ENCODE measurements around the gene LRRC75A. TPM values are rescaled to one million over a fixed set of nuclear protein-coding genes. Genes with fewer than 3 reads are reported as not detected.

Gene LRRC75A
- total RNA-seq, 2 experiments from 2014 or later = 1.8 to 2.3 TPM

GRCh38 chr17:16463358-16464302 is 28.4 kb downstream of the LRRC75A start:
- CTCF ChIA-PET = interaction anchor here (1.2 to 3.0 kb wide), 2 partner anchors 10 to 58 kb away, joined by 8 to 12 read pairs (median 11); no protein-coding TSS in a partner anchor
- no peak overlapping the region for H3K27ac Mint-ChIP-seq
- intact Hi-C loops (cut with micrococcal nuclease) = no loop called here
- no peak for TF ChIP-seq CTCF (IDR thresholded peaks at IDR 0.05)
- POLR2A ChIA-PET = interaction anchor here (0.7 to 1.2 kb wide), 2 partner anchors 19 to 27 kb away, joined by 3 to 4 read pairs; no protein-coding TSS in a partner anchor
- no peak for ATAC-seq
- no peaks in the 10 kb centered on the region for H3K27me3 Mint-ChIP-seq
- H3K36me3 Mint-ChIP-seq (ENCODE audit: low read depth) = peaks cover 6% of the 10 kb centered on the region
- no peaks in the 10 kb centered on the region for H3K9me3 Mint-ChIP-seq
- no peak for DNase-seq
- H3K4me1 Mint-ChIP-seq (ENCODE audit: low read depth) = no peaks in the 10 kb centered on the region
- no peak overlapping the region for H3K4me3 Mint-ChIP-seq

DNA sequence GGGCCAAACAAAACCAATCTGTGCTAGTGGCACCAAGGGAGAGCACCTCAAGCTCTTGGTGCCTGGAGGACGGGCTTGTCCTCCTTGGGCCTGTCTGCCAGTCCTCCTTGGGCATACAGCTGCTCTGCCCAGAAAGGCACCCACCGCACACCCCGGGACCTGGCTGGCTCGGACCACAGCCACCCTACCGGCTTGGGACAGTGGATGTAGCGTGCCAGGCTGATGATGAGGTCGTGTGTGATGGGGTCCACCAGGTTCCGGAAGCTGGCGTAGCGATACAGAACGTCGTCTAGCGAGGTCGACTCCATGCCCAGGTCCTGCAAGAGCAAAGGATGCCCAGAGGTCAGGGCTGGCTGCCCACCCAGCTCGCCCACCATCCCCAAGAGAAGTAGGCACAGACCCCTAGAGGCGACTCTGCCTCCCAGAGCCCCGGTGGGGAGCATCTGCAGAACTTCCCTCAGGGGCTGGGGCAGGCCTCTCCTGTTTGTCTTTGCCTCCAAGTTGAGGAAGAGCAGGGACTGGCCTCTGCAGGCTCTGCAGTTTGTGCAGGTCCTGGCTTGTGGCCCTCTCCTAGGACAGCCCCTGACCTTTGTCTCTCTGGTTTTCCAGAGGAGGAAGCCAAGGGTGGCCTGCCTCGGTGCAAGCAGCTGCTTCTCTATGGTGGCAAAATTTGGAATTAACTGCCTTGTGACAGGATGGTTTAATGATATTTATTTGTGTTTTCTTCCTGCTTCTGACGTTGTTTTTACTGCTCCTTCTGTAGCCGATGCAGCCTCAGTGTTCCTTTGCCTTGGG is 29.7 kb downstream of the LRRC75A start:
- no peaks in the 10 kb centered on the region for H3K4me1 Mint-ChIP-seq (ENCODE audit: low read depth)
- DNase-seq = no peak
- H3K27me3 Mint-ChIP-seq = no peaks in the 10 kb centered on the region
- H3K36me3 Mint-ChIP-seq (ENCODE audit: low read depth) = peaks cover 6% of the 10 kb centered on the region
- no peak for TF ChIP-seq CTCF (IDR thresholded peaks at IDR 0.05)
- intact Hi-C loops (cut with micrococcal nuclease) = no loop called here
- H3K4me3 Mint-ChIP-seq = no peak overlapping the region
- H3K9me3 Mint-ChIP-seq = no peaks in the 10 kb centered on the region
- ATAC-seq = no peak
- POLR2A ChIA-PET = interaction anchor here (0.8 to 1.4 kb wide), 3 partner anchors 9 to 19 kb away, joined by 3 to 4 read pairs (median 4); no protein-coding TSS in a partner anchor
- CTCF ChIA-PET = interaction anchor here (1.0 to 3.0 kb wide), 4 partner anchors 8 to 59 kb away, joined by 3 to 12 read pairs (median 8); no protein-coding TSS in a partner anchor
- H3K27ac Mint-ChIP-seq = no peak overlapping the region

- no peak for TF ChIP-seq CTCF (IDR thresholded peaks at IDR 0.05)
- Mint-ChIP-seq H3K27me3 (no peaks in the 10 kb centered on the region), H3K4me3 (no peak overlapping the region), H3K27ac (no peak overlapping the region), H3K36me3 (ENCODE audit: low read depth) (peaks cover 6% of the 10 kb centered on the region), H3K4me1 (ENCODE audit: low read depth) (no peaks in the 10 kb centered on the region), H3K9me3 (no peaks in the 10 kb centered on the region)
- DNase-seq (no peak), ATAC-seq (no peak)
- POLR2A ChIA-PET = interaction anchor here (0.8 to 1.4 kb wide), 3 partner anchors 8 to 18 kb away, joined by 3 to 4 read pairs (median 4); no protein-coding TSS in a partner anchor
- intact Hi-C loops (cut with micrococcal nuclease) = no loop called here
- CTCF ChIA-PET = interaction anchor here (2.8 to 3.0 kb wide), 2 partner anchors 8 to 60 kb away, joined by 11 to 12 read pairs; no protein-coding TSS in a partner anchor
Measured at GRCh38 chr17:16461606-16461866, 30.5 kb downstream of the LRRC75A start.

GRCh38 chr17:16460796-16461605 is 31.0 kb downstream of the LRRC75A start:
- ATAC-seq (no peak), DNase-seq (no peak)
- Mint-ChIP-seq H3K27ac (no peak overlapping the region), H3K27me3 (no peaks in the 10 kb centered on the region), H3K4me3 (no peak overlapping the region), H3K4me1 (ENCODE audit: low read depth) (no peaks in the 10 kb centered on the region), H3K9me3 (no peaks in the 10 kb centered on the region), H3K36me3 (ENCODE audit: low read depth) (peaks cover 6% of the 10 kb centered on the region)
- POLR2A ChIA-PET = interaction anchor here (0.6 to 1.4 kb wide), 4 partner anchors 8 to 26 kb away, joined by 3 to 4 read pairs (median 4); no protein-coding TSS in a partner anchor
- TF ChIP-seq CTCF (IDR thresholded peaks at IDR 0.05) = no peak
- CTCF ChIA-PET = interaction anchor here (2.8 to 3.0 kb wide), 2 partner anchors 7 to 61 kb away, joined by 11 to 12 read pairs; no protein-coding TSS in a partner anchor
- intact Hi-C loops (cut with micrococcal nuclease) = no loop called here

Measured in activated CD8-positive, alpha-beta T cell treated with anti-CD3 and anti-CD28 coated beads for 36 hours (primary cell).